Measurements from ENCODE around the gene RERE.

RERE gene

GRCh38 chr1:8326265-8326664, 491.2 kb downstream of the RERE start:
- no peak for DNase-seq (ENCODE audit: low read depth)

GRCh38 chr1:8325771-8326170, 491.7 kb downstream of the RERE start:
- DNase-seq (ENCODE audit: low read depth) = no peak

GRCh38 chr1:8324176-8324810, 493.1 kb downstream of the RERE start:
- DNase-seq (ENCODE audit: low read depth) = no peak

GRCh38 chr1:8323706-8324105, 493.7 kb downstream of the RERE start:
- DNase-seq (ENCODE audit: low read depth) = no peak

- DNase-seq (ENCODE audit: low read depth) = no peak
These were observed 495.8 kb downstream of the RERE start for GRCh38 chr1:8321612-8322011.

- DNase-seq (ENCODE audit: low read depth) = no peak
These were observed 499.0 kb downstream of the RERE start for GRCh38 chr1:8318436-8318835.

- DNase-seq (ENCODE audit: low read depth) = peak; percentile 78
These were observed 499.6 kb downstream of the RERE start, which contains the start of gene SLC45A1 for GRCh38 chr1:8317647-8318381. SLC45A1 (plus strand) TSS chr1:8318114; CDS start chr1:8324330, 6,216 bp downstream.

GRCh38 chr1:8315573-8316475, 501.6 kb downstream of the RERE start:
- DNase-seq (ENCODE audit: low read depth) = no peak

- peak; percentile 41 for DNase-seq (ENCODE audit: low read depth)
These were observed 502.8 kb downstream of the RERE start for GRCh38 chr1:8314346-8315280.

- no peak for DNase-seq (ENCODE audit: low read depth)
These were observed 504.2 kb downstream of the RERE start for GRCh38 chr1:8313231-8313630.

GRCh38 chr1:8312235-8313218, 504.9 kb downstream of the RERE start:
- DNase-seq (ENCODE audit: low read depth) = no peak

- DNase-seq (ENCODE audit: low read depth) = no peak
These were observed 506.2 kb downstream of the RERE start for GRCh38 chr1:8311068-8311718.

GRCh38 chr1:8307628-8308027, 509.8 kb downstream of the RERE start:
- DNase-seq (ENCODE audit: low read depth) = no peak

GRCh38 chr1:8303876-8304275, 513.6 kb downstream of the RERE start:
- no peak for DNase-seq (ENCODE audit: low read depth)

GRCh38 chr1:8303141-8303540, 514.3 kb downstream of the RERE start:
- DNase-seq (ENCODE audit: low read depth) = no peak

Measured in activated T-cell treated with anti-CD3 and anti-CD28 coated beads for 48 hours (primary cell).